GM13976 (cell line): Measurements from ENCODE around the gene RHO.

Source experiments
- DNase-seq: peaks from one replicate; pipeline ENCODE4 v3.0.0; 2012; ENCODE audit warnings: low spot score
- CTCF ChIP-seq: IDR thresholded peaks from 2 replicates; pipeline ENCODE4 v1.5.1; 2012; ENCODE audit warnings: borderline replicate concordance, mild to moderate bottlenecking; ENCODE audit not compliant: insufficient read depth; ENCODE audit errors: extremely low read depth, missing control alignments, control extremely low read depth
- in situ Hi-C: fragments of 300-500 bp; cut with MboI; formaldehyde crosslinking; loops from one replicate; pipeline ENCODE4 v1.12.0; 2022; ENCODE audit warnings: low sequenced_read_pairs, mixed read lengths, inconsistent platforms; ENCODE audit not compliant: unreplicated experiment

The RHO gene

GRCh38 chr3:129584631-129585030 is 56.2 kb downstream of the RHO start:
- in situ Hi-C loops, result no loop called here
- DNase-seq, result no peak
- no peak for TF ChIP-seq CTCF
